K562 (cell line): ENCODE data around the gene EIF1. TPM values are rescaled to one million over a fixed set of nuclear protein-coding genes. Genes with fewer than 3 reads are reported as not detected.

ENCODE experiments used
- ATAC-seq: fragments of 200-7000 bp; cut with Tn5 transposase; 3 replicates; pipeline ENCODE4 v1.9.1; 2020; ENCODE audit warnings: moderate library complexity
- BruUV-seq: library from RNA; stranded (reverse); fragments of 400-500 nt; replicated peaks from 2 replicates; lab custom pipeline; 2021; lab: Mats Ljungman, UMichigan
- CTCF ChIA-PET: fragments of 300-600 bp; formaldehyde crosslinking; extraction: SDS; loops from one replicate; lab custom pipeline; 2021; ENCODE audit warnings: low intra/inter-chr PET ratio; lab: Yijun Ruan, JAX
- POLR2A ChIA-PET: fragments of 300-600, 350-650 bp; sonication (Branson Sonifier 250); formaldehyde crosslinking; extraction: SDS; loops from one replicate; lab custom pipeline; 2021; ENCODE audit warnings: antibody characterized with exemption, inconsistent platforms; lab: Yijun Ruan, JAX
- DNase-seq, 4 experiments: peaks; one replicate each; pipeline versions ENCODE4 v3.0.0 to v3.0.0-alpha.2; 2011 to 2018; ENCODE audit warnings: low spot score in 3 of 4, mixed read lengths in 3 of 4; ENCODE audit errors: extremely low read depth in 1 of 4
- FAIRE-seq: peaks from 2 replicates; lab custom pipeline; 2011; peaks lifted over from hg19 to GRCh38; lab: Jason Lieb, UNC
- H2AFZ ChIP-seq: 2 replicates; pipeline ENCODE4 v1.6.0; 2011; ENCODE audit warnings: low read depth, low read length, control low read depth, inconsistent platforms
- H3K27ac ChIP-seq: fragments of 200-600 bp; 3 replicates; pipeline ENCODE4 v1.8.0; 2011; ENCODE audit warnings: low read depth, mild to moderate bottlenecking, control low read depth, inconsistent platforms, low read length, moderate library complexity, mixed read lengths; ENCODE audit errors: extremely low read depth
- H3K27me3 ChIP-seq, 2 experiments: fragments of 300-600 bp in 1 of 2; 2 replicates in 1 of 2; 3 replicates in 1 of 2; pipeline versions ENCODE4 v1.6.0 to v1.8.0; 2011; ENCODE audit warnings: inconsistent platforms in 2 of 2, low read length in 2 of 2, mild to moderate bottlenecking in 1 of 2, mixed read lengths in 1 of 2, moderate library complexity in 1 of 2; ENCODE audit not compliant: control insufficient read depth in 2 of 2, insufficient read depth in 2 of 2
- H3K36me3 ChIP-seq: fragments of 300-600 bp; 3 replicates; pipeline ENCODE4 v1.8.0; 2011; ENCODE audit warnings: mild to moderate bottlenecking, low read length, inconsistent platforms; ENCODE audit not compliant: control insufficient read depth, insufficient read depth
- H3K4me1 ChIP-seq, 2 experiments: fragments of 200-600 bp in 1 of 2; replicated peaks in 1 of 2; 2 replicates in 1 of 2; 3 replicates in 1 of 2; pipeline versions ENCODE4 v1.5.1 to v1.8.0; 2011; ENCODE audit warnings: inconsistent platforms in 2 of 2, low read length in 2 of 2, mild to moderate bottlenecking in 1 of 2, mixed read lengths in 1 of 2, moderate library complexity in 1 of 2; ENCODE audit not compliant: control insufficient read depth in 2 of 2, insufficient read depth in 2 of 2
- H3K4me2 ChIP-seq: 2 replicates; pipeline ENCODE4 v1.6.1; 2011; ENCODE audit warnings: low read length, control low read depth, inconsistent platforms, mixed read lengths; ENCODE audit not compliant: insufficient read depth
- H3K4me3 ChIP-seq: fragments of 200-600 bp; sonication (generic), shearing (Covaris generic); 2 replicates; pipeline ENCODE4 v1.5.1; 2016; ENCODE audit warnings: control low read depth, inconsistent platforms
- H3K79me2 ChIP-seq: fragments of 200-600 bp; 3 replicates; pipeline ENCODE4 v1.8.0; 2011; ENCODE audit warnings: low read length, inconsistent platforms; ENCODE audit not compliant: control insufficient read depth, insufficient read depth
- H3K9ac ChIP-seq, 2 experiments: 2 replicates each; pipeline versions ENCODE4 v1.6.0 to v1.6.1; 2011; ENCODE audit warnings: low read depth in 2 of 2, low read length in 2 of 2, control low read depth in 1 of 2, inconsistent platforms in 1 of 2, mild to moderate bottlenecking in 1 of 2, mixed read lengths in 1 of 2; ENCODE audit not compliant: insufficient read depth in 1 of 2
- H3K9me1 ChIP-seq: one replicate; pipeline ENCODE4 v1.6.0; 2011; ENCODE audit warnings: inconsistent platforms, mild to moderate bottlenecking, low read length, moderate library complexity; ENCODE audit not compliant: control insufficient read depth, insufficient read depth
- H3K9me3 ChIP-seq: replicated peaks from 2 replicates; pipeline ENCODE4 v1.5.1; 2011; ENCODE audit warnings: low read depth, low read length, inconsistent platforms; ENCODE audit not compliant: control insufficient read depth, insufficient read depth
- H4K20me1 ChIP-seq: replicated peaks from 2 replicates; pipeline ENCODE4 v1.6.1; 2011; ENCODE audit warnings: low read length, inconsistent platforms, mixed read lengths; ENCODE audit not compliant: control insufficient read depth, insufficient read depth
- ATF1 ChIP-seq, 2 experiments: fragments of 450-650 bp in 1 of 2; IDR thresholded peaks; 2 replicates each; pipeline ENCODE4 v1.6.1; 2016; ENCODE audit warnings: missing compliant biosample characterization in 1 of 2, missing genetic modification characterization in 1 of 2
- ATF7 ChIP-seq: fragments of 450-650 bp; IDR thresholded peaks from 2 replicates; pipeline ENCODE4 v1.7.1; 2014; ENCODE audit warnings: mild to moderate bottlenecking, moderate library complexity
- BACH1 ChIP-seq: fragments of 200-800 bp; sonication (Bioruptor generic); IDR thresholded peaks from 2 replicates; pipeline ENCODE4 v1.6.1; 2016; ENCODE audit warnings: missing genetic modification characterization, missing compliant biosample characterization
- BDP1 ChIP-seq: IDR thresholded peaks from 3 replicates; pipeline ENCODE4 v1.6.1; 2011; ENCODE audit not compliant: insufficient read length, insufficient read depth
- BHLHE40 ChIP-seq: IDR thresholded peaks from 2 replicates; pipeline ENCODE4 v1.6.1; 2011; ENCODE audit warnings: low read length, improper control_type of control experiment
- C11orf30 ChIP-seq: fragments of 450-650 bp; IDR thresholded peaks from 2 replicates; pipeline ENCODE4 v1.6.1; 2016; ENCODE audit warnings: low read depth, mild to moderate bottlenecking
- CREB3L1 ChIP-seq: fragments of 450-650 bp; IDR thresholded peaks from 2 replicates; pipeline ENCODE4 v1.6.1; 2014; ENCODE audit warnings: low read depth, mild to moderate bottlenecking, moderate library complexity, borderline replicate concordance
- CTBP1 ChIP-seq: fragments of 450-650 bp; IDR thresholded peaks from 2 replicates; pipeline ENCODE4 v1.6.1; 2016; ENCODE audit warnings: borderline replicate concordance
- CXXC5 ChIP-seq: fragments of 250-450 bp; sonication (Bioruptor Pico); IDR thresholded peaks from 2 replicates; pipeline ENCODE4 v1.8.0; 2022; ENCODE audit warnings: inconsistent platforms, mild to moderate bottlenecking, moderate library complexity
- EP300 ChIP-seq: IDR thresholded peaks from 2 replicates; pipeline ENCODE4 v1.6.1; 2012; ENCODE audit warnings: low read length, improper control_type of control experiment
- ETV1 ChIP-seq: fragments of 450-650 bp; conservative IDR thresholded peaks from 2 replicates; pipeline ENCODE4 v1.6.1; 2016; ENCODE audit warnings: missing genetic modification characterization, control low read depth, low read depth, missing compliant biosample characterization
- KAT8 ChIP-seq: fragments of 450-650 bp; IDR thresholded peaks from 2 replicates; pipeline ENCODE4 v1.6.1; 2016; ENCODE audit warnings: low read depth, mild to moderate bottlenecking
- KDM1A ChIP-seq, 2 experiments: fragments of 450-650 bp; IDR thresholded peaks; 2 replicates each; pipeline ENCODE4 v1.6.1; 2016; ENCODE audit warnings: mild to moderate bottlenecking in 2 of 2
- MAFG ChIP-seq: fragments of 450-650 bp; conservative IDR thresholded peaks from 2 replicates; pipeline ENCODE4 v1.6.1; 2016; ENCODE audit warnings: missing genetic modification characterization, missing compliant biosample characterization
- NFATC3 ChIP-seq: fragments of 450-650 bp; IDR thresholded peaks from 2 replicates; pipeline ENCODE4 v1.6.1; 2017; ENCODE audit warnings: mild to moderate bottlenecking
- NFE2 ChIP-seq: IDR thresholded peaks from 2 replicates; pipeline ENCODE4 v1.6.1; 2014; ENCODE audit warnings: antibody characterized with exemption, low read depth
- NFE2L1 ChIP-seq: fragments of 450-650 bp; IDR thresholded peaks from 2 replicates; pipeline ENCODE4 v1.6.1; 2016; ENCODE audit warnings: missing genetic modification characterization, low read depth, mild to moderate bottlenecking, missing compliant biosample characterization, moderate library complexity, borderline replicate concordance
- PYGO2 ChIP-seq: fragments of 450-650 bp; IDR thresholded peaks from 2 replicates; pipeline ENCODE4 v1.6.1; 2016; ENCODE audit warnings: mild to moderate bottlenecking, missing genetic modification characterization, moderate library complexity, missing compliant biosample characterization
- RBM17 ChIP-seq: fragments of 200-400 bp; formaldehyde crosslinking; IDR thresholded peaks from 2 replicates; pipeline ENCODE4 v1.6.1; 2017; ENCODE audit warnings: low read depth, mild to moderate bottlenecking, low read length, borderline replicate concordance
- RFX1 ChIP-seq: fragments of 450-650 bp; IDR thresholded peaks from 2 replicates; pipeline ENCODE4 v1.6.1; 2016; ENCODE audit warnings: mild to moderate bottlenecking, moderate library complexity
- ZBTB1 ChIP-seq: sonication (generic); formaldehyde crosslinking; IDR thresholded peaks from 2 replicates; pipeline ENCODE4 v1.8.1; 2023; ENCODE audit warnings: missing genetic modification reagents, low read depth, mild to moderate bottlenecking, borderline replicate concordance
- ZNF766 ChIP-seq: fragments of 200-800 bp; sonication (Bioruptor generic); conservative IDR thresholded peaks from 2 replicates; pipeline ENCODE4 v1.6.1; 2016; ENCODE audit warnings: missing genetic modification characterization, missing compliant biosample characterization
- WGBS: fragments of 100-300 bp; shearing (Covaris generic); methylation state at CpG from one replicate; pipeline ENCODE4 v1.1.6; 2016; ENCODE audit warnings: low coverage, mixed read lengths; ENCODE audit not compliant: insufficient coverage; ENCODE audit errors: missing lambda C conversion rate; 5-methylcytosine and 5-hydroxymethylcytosine counted together
- in situ Hi-C: fragments of 300-500 bp; cut with MboI; formaldehyde crosslinking; loops from 4 replicates; pipeline ENCODE4 v1.15.0; 2018; ENCODE audit warnings: inconsistent platforms, mixed read lengths
- intact Hi-C: fragments of 100-400 bp; cut with micrococcal nuclease; formaldehyde crosslinking; loops from 2 replicates; pipeline ENCODE4 v1.14.2; 2022
- polyA plus RNA-seq, 8 experiments: library from polyadenylated mRNA; depleted of rRNA in 4 of 8; stranded (reverse) in 5 of 8; unstranded in 3 of 8; fragments of >200 nt; fragmentation: Nextera tagmentation in 2 of 8; fragmentation: Illumina TruSeq in 1 of 8; extraction: Ambion mirVana in 2 of 8; extraction: Trizol in 1 of 8; gene quantifications; 2 replicates each; pipeline versions ENCODE4 v1.2.1 to v1.2.3, GENCODE V29; 2011 to 2014; ENCODE audit warnings: inconsistent platforms in 1 of 8, missing spikeins in 1 of 8
- total RNA-seq, 7 experiments: library from RNA; depleted of rRNA in 6 of 7; stranded (reverse); fragments of >200 nt in 6 of 7; fragmentation: Illumina TruSeq in 2 of 7; extraction: Trizol in 2 of 7; gene quantifications; 2 replicates each; pipeline versions ENCODE4 v1.2.1 to v1.2.3, GENCODE V29; 2011 to 2021; ENCODE audit warnings: low replicate concordance in 1 of 7
- TF ChIP-seq, protein P1 (sequence below): fragments of 250-450 bp; sonication (Bioruptor Pico); IDR thresholded peaks from 2 replicates; pipeline ENCODE4 v1.8.0; 2022; ENCODE audit warnings: inconsistent platforms, mild to moderate bottlenecking, moderate library complexity, borderline replicate concordance

EIF1 gene
- total and polyA plus RNA-seq, 9 of the 15 experiments (the other 6 are each of a cell fraction or from before 2014, with no cell fraction given), result 67.0 to 1,204 (median 320) TPM

DNA sequence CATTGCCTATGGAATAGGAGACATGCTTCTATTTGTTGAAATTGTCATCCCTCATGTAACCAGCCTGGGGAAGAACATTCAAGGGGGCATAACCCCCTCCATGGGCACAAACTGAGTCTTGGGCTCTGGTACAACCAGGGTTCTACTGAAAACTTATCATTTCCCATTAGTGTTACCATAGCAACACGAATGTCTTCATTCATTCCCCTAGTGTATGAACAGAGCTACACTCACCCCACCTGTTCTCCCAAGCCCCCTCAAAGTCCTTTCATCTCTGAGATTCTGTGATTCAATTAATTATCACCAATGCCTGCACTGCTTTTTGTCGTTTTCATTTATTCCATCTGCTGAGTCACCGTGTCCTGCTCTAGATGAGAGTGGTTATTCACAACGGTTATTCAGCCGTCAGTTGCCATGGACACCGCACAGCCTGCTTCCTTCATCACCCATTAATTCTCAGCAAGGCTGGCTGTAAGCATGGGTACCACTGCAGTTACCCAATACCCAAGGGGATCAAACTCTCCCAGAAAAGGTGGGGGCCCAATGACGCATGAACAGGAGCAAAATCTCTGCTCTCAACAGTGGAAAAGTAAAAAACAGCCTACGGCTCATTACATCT lies 21.9 kb downstream of the EIF1 start:
- FAIRE-seq, result peak; percentile 56
- DNase-seq, result peak in 1 of 4 experiments; percentile 36
- Histone ChIP-seq H3K27ac (no peak overlapping the region), H4K20me1 (no peaks in the 10 kb centered on the region), H3K9me1 (no peaks in the 10 kb centered on the region), H3K27me3 (peaks cover 8 to 14% of the 10 kb centered on the region in 2 experiments), H3K4me3 (no peak overlapping the region), H3K4me1 (no peaks in the 10 kb centered on the region; a peak in 3 of 5 replicates), H3K36me3 (no peaks in the 10 kb centered on the region), H3K4me2 (no peak overlapping the region), H3K79me2 (no peaks in the 10 kb centered on the region), H2AFZ (no peak overlapping the region), H3K9ac (no peak overlapping the region), H3K9me3 (no peaks in the 10 kb centered on the region)
- BruUV-seq, result no TSS peak
- intact Hi-C loops, result no loop called here
- CTCF ChIA-PET, result no interaction called here
- ATAC-seq, result no peak
- in situ Hi-C loops, result no loop called here
- POLR2A ChIA-PET, result interaction anchor here (1.0 to 12.4 kb wide), 3 partner anchors 13 to 20 kb away, joined by 3 to 174 read pairs (median 4); partner anchors contain the start of gene EIF1
- WGBS, result 6% methylated on average over 8 of the region's 8 CpGs
- TF ChIP-seq NFE2, result peak; percentile 86
- TF ChIP-seq KAT8, result no peak
- TF ChIP-seq NFATC3, result no peak
- 0 out of 2 replicates have a peak, but pooled peaks have one; percentile 20 for TF ChIP-seq BACH1
- no peak for TF ChIP-seq ZBTB1 (CRISPR knock-in tag)
- TF ChIP-seq CTBP1, result peak; percentile 61; the same call in 1 of the 2 replicates
- no peak for TF ChIP-seq BDP1
- no peak for TF ChIP-seq PYGO2 (tag)
- peak; percentile 48 for TF ChIP-seq KDM1A (IDR thresholded peaks at IDR 0.05)
- TF ChIP-seq C11orf30, result peak; percentile 78
- TF ChIP-seq EP300, result no peak
- TF ChIP-seq CXXC5 (CRISPR knock-in tag), result no peak
- peak; percentile 92 for TF ChIP-seq RFX1
- TF ChIP-seq ATF7, result no peak
- TF ChIP-seq, protein P1, sequence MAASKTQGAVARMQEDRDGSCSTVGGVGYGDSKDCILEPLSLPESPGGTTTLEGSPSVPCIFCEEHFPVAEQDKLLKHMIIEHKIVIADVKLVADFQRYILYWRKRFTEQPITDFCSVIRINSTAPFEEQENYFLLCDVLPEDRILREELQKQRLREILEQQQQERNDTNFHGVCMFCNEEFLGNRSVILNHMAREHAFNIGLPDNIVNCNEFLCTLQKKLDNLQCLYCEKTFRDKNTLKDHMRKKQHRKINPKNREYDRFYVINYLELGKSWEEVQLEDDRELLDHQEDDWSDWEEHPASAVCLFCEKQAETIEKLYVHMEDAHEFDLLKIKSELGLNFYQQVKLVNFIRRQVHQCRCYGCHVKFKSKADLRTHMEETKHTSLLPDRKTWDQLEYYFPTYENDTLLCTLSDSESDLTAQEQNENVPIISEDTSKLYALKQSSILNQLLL (CRISPR knock-in tag), result no peak
- TF ChIP-seq MAFG (tag), result peak; percentile 87
- no peak for TF ChIP-seq RBM17
- TF ChIP-seq NFE2L1 (tag), result peak; percentile 56
- TF ChIP-seq BHLHE40, result no peak
- TF ChIP-seq CREB3L1, result no peak
- no peak for TF ChIP-seq ZNF766 (CRISPR knock-in tag)
- no peak for TF ChIP-seq ATF1 (CRISPR knock-in tag; IDR thresholded peaks at IDR 0.05)
- TF ChIP-seq ATF1 (tag; IDR thresholded peaks at IDR 0.05), result no peak
- no peak for TF ChIP-seq ETV1 (tag)
